OCI-LY7 (cell line): Measurements from ENCODE around the gene ADGRD2.

Source experiments
- EZH2phosphoT487 ChIP-seq: fragments of 200-600 bp; sonication (generic); IDR thresholded peaks from 2 replicates; pipeline ENCODE4 v1.6.1; 2018; ENCODE audit warnings: low read depth, borderline replicate concordance, mild to moderate bottlenecking, mixed run types, antibody characterized with exemption, low read length, moderate library complexity, mixed read lengths
- TF ChIP-seq, protein P1 (sequence below): fragments of 200-600 bp; sonication (generic); conservative IDR thresholded peaks from 2 replicates; pipeline ENCODE4 v1.5.1; 2014; ENCODE audit warnings: mild to moderate bottlenecking, antibody characterized with exemption, low read length, moderate library complexity, mixed read lengths

DNA sequence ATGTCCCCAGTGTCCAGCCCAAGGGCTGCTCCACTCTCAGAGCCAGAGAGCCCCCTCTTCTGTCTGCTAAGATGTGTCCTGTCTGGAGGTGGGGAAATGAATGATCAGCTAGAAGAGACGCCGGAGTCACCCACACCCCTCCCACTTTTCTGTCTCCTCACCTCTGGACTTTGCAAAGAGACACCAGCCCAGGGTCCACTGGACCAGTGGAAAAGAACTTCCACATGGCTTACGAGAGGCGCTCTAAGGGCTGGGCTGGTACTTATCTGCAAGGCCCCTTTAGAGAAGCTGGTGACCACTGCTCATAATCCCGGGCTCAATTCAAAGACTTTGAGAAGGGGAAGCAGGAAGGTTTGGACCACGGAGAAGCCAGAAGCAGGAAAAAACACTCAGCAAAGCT lies 47.8 kb downstream of the ADGRD2 start:
- TF ChIP-seq, protein P1, sequence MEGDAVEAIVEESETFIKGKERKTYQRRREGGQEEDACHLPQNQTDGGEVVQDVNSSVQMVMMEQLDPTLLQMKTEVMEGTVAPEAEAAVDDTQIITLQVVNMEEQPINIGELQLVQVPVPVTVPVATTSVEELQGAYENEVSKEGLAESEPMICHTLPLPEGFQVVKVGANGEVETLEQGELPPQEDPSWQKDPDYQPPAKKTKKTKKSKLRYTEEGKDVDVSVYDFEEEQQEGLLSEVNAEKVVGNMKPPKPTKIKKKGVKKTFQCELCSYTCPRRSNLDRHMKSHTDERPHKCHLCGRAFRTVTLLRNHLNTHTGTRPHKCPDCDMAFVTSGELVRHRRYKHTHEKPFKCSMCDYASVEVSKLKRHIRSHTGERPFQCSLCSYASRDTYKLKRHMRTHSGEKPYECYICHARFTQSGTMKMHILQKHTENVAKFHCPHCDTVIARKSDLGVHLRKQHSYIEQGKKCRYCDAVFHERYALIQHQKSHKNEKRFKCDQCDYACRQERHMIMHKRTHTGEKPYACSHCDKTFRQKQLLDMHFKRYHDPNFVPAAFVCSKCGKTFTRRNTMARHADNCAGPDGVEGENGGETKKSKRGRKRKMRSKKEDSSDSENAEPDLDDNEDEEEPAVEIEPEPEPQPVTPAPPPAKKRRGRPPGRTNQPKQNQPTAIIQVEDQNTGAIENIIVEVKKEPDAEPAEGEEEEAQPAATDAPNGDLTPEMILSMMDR = no peak
- no peak for TF ChIP-seq EZH2phosphoT487
